ENCODE data around the gene FAM228A.

Gene FAM228A

GRCh38 chr2:24231461-24231881 lies 56.6 kb downstream of the FAM228A start:
- no peak for DNase-seq

DNA sequence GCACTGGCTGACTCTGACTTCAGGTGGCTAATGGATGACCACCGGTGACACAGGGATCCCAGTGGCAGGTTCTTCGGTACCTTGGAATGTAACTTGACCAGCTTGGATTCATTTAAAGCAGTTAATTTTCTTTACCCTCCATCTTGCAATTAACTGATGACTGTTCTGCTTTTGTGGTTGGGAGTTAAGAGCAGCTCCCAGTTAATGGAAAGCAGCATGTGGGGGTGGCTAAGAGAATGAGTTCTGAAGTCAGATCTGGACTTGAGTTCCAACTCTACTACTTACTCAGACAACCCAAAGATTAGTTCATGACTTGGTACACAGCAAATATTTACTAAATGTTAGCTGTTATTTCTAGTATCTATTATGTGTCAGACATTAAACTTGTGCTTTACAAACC lies 58.5 kb downstream of the FAM228A start:
- no peak for DNase-seq

DNA sequence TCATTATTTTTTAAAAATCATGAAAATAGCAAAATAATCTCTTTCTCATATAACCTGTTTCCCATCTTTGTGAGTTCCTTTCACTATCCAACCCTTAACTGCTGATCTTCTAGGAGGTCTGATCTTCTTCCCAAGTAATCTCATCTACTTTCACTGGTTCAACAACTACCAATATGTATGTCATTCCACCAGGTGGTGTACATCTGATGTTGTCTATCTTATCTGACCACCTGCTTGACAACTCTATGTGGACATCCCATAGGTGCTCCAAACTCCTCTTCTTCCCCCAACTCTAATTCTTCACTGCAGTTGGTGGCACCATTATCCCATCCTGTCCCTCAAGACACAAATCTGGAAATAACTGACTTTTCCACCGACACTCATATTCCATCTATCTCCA lies 62.5 kb downstream of the FAM228A start:
- no peak for DNase-seq

GRCh38 chr2:24238158-24238557 lies 63.3 kb downstream of the FAM228A start:
- no peak for DNase-seq

DNA sequence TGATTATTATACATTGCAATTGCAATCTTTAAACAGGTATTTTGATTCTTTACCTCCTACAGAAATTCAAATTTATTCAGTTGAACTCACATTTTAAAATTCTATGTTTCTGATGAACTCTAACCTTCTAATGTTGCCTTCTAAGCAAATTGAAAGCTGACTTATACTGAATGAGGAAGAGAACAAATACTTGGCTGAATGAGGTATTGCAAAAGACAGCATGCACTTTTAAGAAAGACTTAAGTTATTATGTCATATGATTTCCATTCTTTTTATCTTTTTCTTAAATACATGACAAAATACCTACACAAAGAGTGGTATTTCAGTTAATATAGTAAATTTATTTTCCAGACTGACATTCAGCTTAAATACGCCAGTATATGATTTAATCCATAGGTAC lies 64.7 kb downstream of the FAM228A start:
- no peak for DNase-seq

Data from stimulated activated CD4-positive, alpha-beta T cell treated with anti-CD3 and anti-CD28 coated beads, Interleukin-15, amount 100 ng/mL, for 24 hours (primary cell).